ENCODE data around the gene PRSS50. TPM values are rescaled to one million over a fixed set of nuclear protein-coding genes. Genes with fewer than 3 reads are reported as not detected.

PRSS50 gene
- polyA plus RNA-seq, 1 of the 3 experiments (the other 2 are of a cell fraction) = not detected

DNA sequence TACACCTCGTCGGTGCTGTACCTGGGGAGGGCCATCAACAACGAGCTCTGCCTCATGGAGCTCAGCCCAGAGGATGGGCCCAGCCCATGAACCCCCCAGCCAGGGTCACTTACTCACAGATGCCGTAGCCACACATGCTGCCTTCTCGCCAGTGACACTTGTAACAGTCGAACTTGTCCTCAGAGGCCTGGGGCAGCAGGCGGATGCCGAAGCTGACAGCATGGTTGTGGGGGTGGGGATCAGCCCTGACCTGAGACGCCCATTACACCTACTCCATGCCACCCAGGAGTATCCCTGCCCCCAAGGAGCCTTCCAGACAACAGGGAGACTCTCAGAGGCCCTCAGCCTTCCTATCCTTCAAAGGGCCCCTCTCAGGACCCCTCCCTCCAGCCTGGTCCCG is 36.3 kb downstream of the PRSS50 start (continued):
- TF ChIP-seq MEF2A (IDR thresholded peaks at IDR 0.05; ENCODE audit: borderline replicate concordance, low read depth) (no peak), RCOR1 (IDR thresholded peaks at IDR 0.05; ENCODE audit: low read length) (no peak)
- TF ChIP-seq, protein P1, sequence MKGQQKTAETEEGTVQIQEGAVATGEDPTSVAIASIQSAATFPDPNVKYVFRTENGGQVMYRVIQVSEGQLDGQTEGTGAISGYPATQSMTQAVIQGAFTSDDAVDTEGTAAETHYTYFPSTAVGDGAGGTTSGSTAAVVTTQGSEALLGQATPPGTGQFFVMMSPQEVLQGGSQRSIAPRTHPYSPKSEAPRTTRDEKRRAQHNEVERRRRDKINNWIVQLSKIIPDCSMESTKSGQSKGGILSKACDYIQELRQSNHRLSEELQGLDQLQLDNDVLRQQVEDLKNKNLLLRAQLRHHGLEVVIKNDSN (IDR thresholded peaks at IDR 0.05; ENCODE audit: borderline replicate concordance, low read depth) = no peak
- TF ChIP-seq, protein P2, sequence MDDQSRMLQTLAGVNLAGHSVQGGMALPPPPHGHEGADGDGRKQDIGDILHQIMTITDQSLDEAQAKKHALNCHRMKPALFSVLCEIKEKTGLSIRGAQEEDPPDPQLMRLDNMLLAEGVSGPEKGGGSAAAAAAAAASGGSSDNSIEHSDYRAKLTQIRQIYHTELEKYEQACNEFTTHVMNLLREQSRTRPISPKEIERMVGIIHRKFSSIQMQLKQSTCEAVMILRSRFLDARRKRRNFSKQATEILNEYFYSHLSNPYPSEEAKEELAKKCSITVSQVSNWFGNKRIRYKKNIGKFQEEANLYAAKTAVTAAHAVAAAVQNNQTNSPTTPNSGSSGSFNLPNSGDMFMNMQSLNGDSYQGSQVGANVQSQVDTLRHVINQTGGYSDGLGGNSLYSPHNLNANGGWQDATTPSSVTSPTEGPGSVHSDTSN (IDR thresholded peaks at IDR 0.05) = no peak

DNA sequence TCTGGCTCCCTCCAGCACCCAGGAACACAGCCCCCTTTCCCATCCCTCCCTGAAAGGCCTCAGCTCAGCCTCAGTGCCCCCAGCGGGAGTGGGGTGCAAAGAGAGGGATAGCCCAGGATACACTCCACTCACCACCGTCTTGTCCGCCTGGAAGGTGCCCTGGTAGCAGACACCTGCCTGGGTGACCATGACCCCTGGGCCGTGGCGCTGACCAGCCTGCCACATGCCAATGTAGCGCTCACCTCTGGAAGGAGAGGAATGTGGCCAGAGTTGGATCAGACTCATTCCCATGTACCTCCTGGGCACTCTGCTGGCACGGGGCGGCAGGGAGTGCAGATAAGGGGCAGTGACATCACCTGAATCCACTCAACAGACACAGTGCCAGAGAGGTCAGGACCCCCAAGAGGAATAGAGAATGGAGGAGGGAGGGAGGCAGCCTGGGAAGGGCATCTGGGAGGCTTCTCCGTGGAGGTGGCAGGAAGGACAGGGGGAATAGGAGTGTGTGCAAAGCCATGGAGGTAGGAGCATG is 37.3 kb downstream of the PRSS50 start:
- WGBS (ENCODE audit: low lambda C conversion rate) = 67% methylated on average over 7 of the region's 9 CpGs
- Histone ChIP-seq H3K79me2 (ENCODE audit: insufficient read depth) (no peaks in the 10 kb centered on the region), H2AFZ (ENCODE audit: low read depth) (no peak overlapping the region), H3K9me3 (no peaks in the 10 kb centered on the region), H3K9me2 (no peaks in the 10 kb centered on the region), H3K9ac (no peak overlapping the region), H3K27ac (ENCODE audit: low read depth in 2 of 2, low read length in 1 of 2) (no peak overlapping the region), H4K20me1 (ENCODE audit: insufficient read depth) (no peaks in the 10 kb centered on the region), H3K4me1 (ENCODE audit: control insufficient read depth in 1 of 2, insufficient read depth in 2 of 2, low read depth in 1 of 2, low read length in 1 of 2) (peaks cover 0 to 9% of the 10 kb centered on the region in 2 experiments; a peak in 1 of 4 replicates), H3K36me3 (replicated peaks in 1 of 2; ENCODE audit: control insufficient read depth in 1 of 2, insufficient read depth in 2 of 2, low read length in 1 of 2) (no peaks in the 10 kb centered on the region), H3K27me3 (ENCODE audit: insufficient read depth) (no peaks in the 10 kb centered on the region), H3F3A (replicated peaks; ENCODE audit: insufficient read depth) (no peaks in the 10 kb centered on the region), H3K4me3 (ENCODE audit: low read depth in 2 of 2, low read length in 1 of 2) (no peak overlapping the region), H3K4me2 (no peak overlapping the region)
- ChIA-PET POLR2A (no interaction called here), CTCF (no interaction called here)
- DNase-seq = no peak
- TF ChIP-seq, protein P3, sequence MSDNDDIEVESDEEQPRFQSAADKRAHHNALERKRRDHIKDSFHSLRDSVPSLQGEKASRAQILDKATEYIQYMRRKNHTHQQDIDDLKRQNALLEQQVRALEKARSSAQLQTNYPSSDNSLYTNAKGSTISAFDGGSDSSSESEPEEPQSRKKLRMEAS (IDR thresholded peaks at IDR 0.05; ENCODE audit: low read depth) = no peak
- no peak for TF ChIP-seq EZH2phosphoT487 (IDR thresholded peaks at IDR 0.05; ENCODE audit: borderline replicate concordance, low read depth)
- no peak for TF ChIP-seq RFX5 (IDR thresholded peaks at IDR 0.05; ENCODE audit: low read length)
- no peak for TF ChIP-seq TCF12 (IDR thresholded peaks at IDR 0.05)
- TF ChIP-seq, protein P4, sequence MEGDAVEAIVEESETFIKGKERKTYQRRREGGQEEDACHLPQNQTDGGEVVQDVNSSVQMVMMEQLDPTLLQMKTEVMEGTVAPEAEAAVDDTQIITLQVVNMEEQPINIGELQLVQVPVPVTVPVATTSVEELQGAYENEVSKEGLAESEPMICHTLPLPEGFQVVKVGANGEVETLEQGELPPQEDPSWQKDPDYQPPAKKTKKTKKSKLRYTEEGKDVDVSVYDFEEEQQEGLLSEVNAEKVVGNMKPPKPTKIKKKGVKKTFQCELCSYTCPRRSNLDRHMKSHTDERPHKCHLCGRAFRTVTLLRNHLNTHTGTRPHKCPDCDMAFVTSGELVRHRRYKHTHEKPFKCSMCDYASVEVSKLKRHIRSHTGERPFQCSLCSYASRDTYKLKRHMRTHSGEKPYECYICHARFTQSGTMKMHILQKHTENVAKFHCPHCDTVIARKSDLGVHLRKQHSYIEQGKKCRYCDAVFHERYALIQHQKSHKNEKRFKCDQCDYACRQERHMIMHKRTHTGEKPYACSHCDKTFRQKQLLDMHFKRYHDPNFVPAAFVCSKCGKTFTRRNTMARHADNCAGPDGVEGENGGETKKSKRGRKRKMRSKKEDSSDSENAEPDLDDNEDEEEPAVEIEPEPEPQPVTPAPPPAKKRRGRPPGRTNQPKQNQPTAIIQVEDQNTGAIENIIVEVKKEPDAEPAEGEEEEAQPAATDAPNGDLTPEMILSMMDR (IDR thresholded peaks at IDR 0.05) = no peak
- no peak for TF ChIP-seq TEAD4 (IDR thresholded peaks at IDR 0.05; ENCODE audit: borderline replicate concordance, insufficient read depth)
- no peak for TF ChIP-seq YY1 (IDR thresholded peaks at IDR 0.05; ENCODE audit: low read depth)
- TF ChIP-seq, protein P5, sequence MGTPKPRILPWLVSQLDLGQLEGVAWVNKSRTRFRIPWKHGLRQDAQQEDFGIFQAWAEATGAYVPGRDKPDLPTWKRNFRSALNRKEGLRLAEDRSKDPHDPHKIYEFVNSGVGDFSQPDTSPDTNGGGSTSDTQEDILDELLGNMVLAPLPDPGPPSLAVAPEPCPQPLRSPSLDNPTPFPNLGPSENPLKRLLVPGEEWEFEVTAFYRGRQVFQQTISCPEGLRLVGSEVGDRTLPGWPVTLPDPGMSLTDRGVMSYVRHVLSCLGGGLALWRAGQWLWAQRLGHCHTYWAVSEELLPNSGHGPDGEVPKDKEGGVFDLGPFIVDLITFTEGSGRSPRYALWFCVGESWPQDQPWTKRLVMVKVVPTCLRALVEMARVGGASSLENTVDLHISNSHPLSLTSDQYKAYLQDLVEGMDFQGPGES (IDR thresholded peaks at IDR 0.05; ENCODE audit: low read depth, low read length) = no peak
- TF ChIP-seq, protein P2 (IDR thresholded peaks at IDR 0.05) = no peak
- no peak for TF ChIP-seq RXRA (IDR thresholded peaks at IDR 0.05; ENCODE audit: borderline replicate concordance, low read depth)
- no peak for TF ChIP-seq SMC3 (IDR thresholded peaks at IDR 0.05; ENCODE audit: low read depth, low read length)
- no peak for TF ChIP-seq NRF1 (IDR thresholded peaks at IDR 0.05; ENCODE audit: low read depth, low read length)
- TF ChIP-seq GABPA (IDR thresholded peaks at IDR 0.05; ENCODE audit: low read depth) = no peak
- no peak for TF ChIP-seq NFIC (IDR thresholded peaks at IDR 0.05; ENCODE audit: borderline replicate concordance)
- TF ChIP-seq MXI1 (IDR thresholded peaks at IDR 0.05; ENCODE audit: low read depth, low read length) = no peak
- TF ChIP-seq FOSL2 (IDR thresholded peaks at IDR 0.05; ENCODE audit: borderline replicate concordance, low read depth) = no peak
- TF ChIP-seq SIN3A (IDR thresholded peaks at IDR 0.05; ENCODE audit: borderline replicate concordance, low read depth, low read length) = no peak
- TF ChIP-seq, protein P6, sequence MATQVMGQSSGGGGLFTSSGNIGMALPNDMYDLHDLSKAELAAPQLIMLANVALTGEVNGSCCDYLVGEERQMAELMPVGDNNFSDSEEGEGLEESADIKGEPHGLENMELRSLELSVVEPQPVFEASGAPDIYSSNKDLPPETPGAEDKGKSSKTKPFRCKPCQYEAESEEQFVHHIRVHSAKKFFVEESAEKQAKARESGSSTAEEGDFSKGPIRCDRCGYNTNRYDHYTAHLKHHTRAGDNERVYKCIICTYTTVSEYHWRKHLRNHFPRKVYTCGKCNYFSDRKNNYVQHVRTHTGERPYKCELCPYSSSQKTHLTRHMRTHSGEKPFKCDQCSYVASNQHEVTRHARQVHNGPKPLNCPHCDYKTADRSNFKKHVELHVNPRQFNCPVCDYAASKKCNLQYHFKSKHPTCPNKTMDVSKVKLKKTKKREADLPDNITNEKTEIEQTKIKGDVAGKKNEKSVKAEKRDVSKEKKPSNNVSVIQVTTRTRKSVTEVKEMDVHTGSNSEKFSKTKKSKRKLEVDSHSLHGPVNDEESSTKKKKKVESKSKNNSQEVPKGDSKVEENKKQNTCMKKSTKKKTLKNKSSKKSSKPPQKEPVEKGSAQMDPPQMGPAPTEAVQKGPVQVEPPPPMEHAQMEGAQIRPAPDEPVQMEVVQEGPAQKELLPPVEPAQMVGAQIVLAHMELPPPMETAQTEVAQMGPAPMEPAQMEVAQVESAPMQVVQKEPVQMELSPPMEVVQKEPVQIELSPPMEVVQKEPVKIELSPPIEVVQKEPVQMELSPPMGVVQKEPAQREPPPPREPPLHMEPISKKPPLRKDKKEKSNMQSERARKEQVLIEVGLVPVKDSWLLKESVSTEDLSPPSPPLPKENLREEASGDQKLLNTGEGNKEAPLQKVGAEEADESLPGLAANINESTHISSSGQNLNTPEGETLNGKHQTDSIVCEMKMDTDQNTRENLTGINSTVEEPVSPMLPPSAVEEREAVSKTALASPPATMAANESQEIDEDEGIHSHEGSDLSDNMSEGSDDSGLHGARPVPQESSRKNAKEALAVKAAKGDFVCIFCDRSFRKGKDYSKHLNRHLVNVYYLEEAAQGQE (IDR thresholded peaks at IDR 0.05; ENCODE audit: low read depth, low read length) = no peak
